ENCODE data around the gene ELP5.

The ELP5 gene

GRCh38 chr17:7222093-7222971, 29.7 kb upstream of the ELP5 start:
- Histone ChIP-seq H3K9ac (ENCODE audit: insufficient read length) (no peak overlapping the region), H3K36me3 (ENCODE audit: insufficient read depth, low read length) (peaks cover 63% of the 10 kb centered on the region), H3K4me3 (no peak overlapping the region), H3K27ac (peak overlapping the region; percentile 42; the same call in 1 of the 2 replicates), H3K9me3 (ENCODE audit: low read depth, low read length) (no peaks in the 10 kb centered on the region)
- TF ChIP-seq EZH2 (IDR thresholded peaks at IDR 0.05) (no peak), POLR2AphosphoS5 (IDR thresholded peaks at IDR 0.05; ENCODE audit: borderline replicate concordance, low read depth, low read length) (no peak), FOXP2 (optimal IDR thresholded peaks at IDR 0.05; ENCODE audit: control extremely low read depth, extremely low read length, insufficient read depth) (no peak)
- DNase-seq (ENCODE audit: low read depth, low spot score) = no peak

GRCh38 chr17:7222972-7223292, 29.1 kb upstream of the ELP5 start:
- Histone ChIP-seq H3K9ac (ENCODE audit: insufficient read length) (no peak overlapping the region), H3K36me3 (ENCODE audit: insufficient read depth, low read length) (peaks cover 69% of the 10 kb centered on the region), H3K9me3 (ENCODE audit: low read depth, low read length) (no peaks in the 10 kb centered on the region), H3K27ac (0 out of 2 replicates have a peak overlapping the region, but pooled peaks have one; percentile 19), H3K4me3 (no peak overlapping the region)
- no peak for DNase-seq (ENCODE audit: low read depth, low spot score)
- TF ChIP-seq FOXP2 (optimal IDR thresholded peaks at IDR 0.05; ENCODE audit: control extremely low read depth, extremely low read length, insufficient read depth) (no peak), EZH2 (IDR thresholded peaks at IDR 0.05) (no peak), POLR2AphosphoS5 (IDR thresholded peaks at IDR 0.05; ENCODE audit: borderline replicate concordance, low read depth, low read length) (no peak)

- H3K9me3 ChIP-seq (ENCODE audit: low read depth, low read length) = no peaks in the 10 kb centered on the region
- H3K9ac ChIP-seq (ENCODE audit: insufficient read length) = no peak overlapping the region
- no peak for TF ChIP-seq FOXP2 (optimal IDR thresholded peaks at IDR 0.05; ENCODE audit: control extremely low read depth, extremely low read length, insufficient read depth)
- DNase-seq (ENCODE audit: low read depth, low spot score) = no peak
- no peak overlapping the region for H3K27ac ChIP-seq
- peaks cover 73% of the 10 kb centered on the region for H3K36me3 ChIP-seq (ENCODE audit: insufficient read depth, low read length)
- no peak overlapping the region for H3K4me3 ChIP-seq
Measured at GRCh38 chr17:7223375-7223774, 28.6 kb upstream of the ELP5 start.

- H3K4me3 ChIP-seq = no peak overlapping the region
- no peak for DNase-seq (ENCODE audit: low read depth, low spot score)
- H3K27ac ChIP-seq = no peak overlapping the region
- H3K9ac ChIP-seq (ENCODE audit: insufficient read length) = no peak overlapping the region
- peaks cover 80% of the 10 kb centered on the region for H3K36me3 ChIP-seq (ENCODE audit: insufficient read depth, low read length)
- no peak for TF ChIP-seq EZH2 (IDR thresholded peaks at IDR 0.05)
- TF ChIP-seq POLR2AphosphoS5 (IDR thresholded peaks at IDR 0.05; ENCODE audit: borderline replicate concordance, low read depth, low read length) = no peak
- no peak for TF ChIP-seq FOXP2 (optimal IDR thresholded peaks at IDR 0.05; ENCODE audit: control extremely low read depth, extremely low read length, insufficient read depth)
- no peaks in the 10 kb centered on the region for H3K9me3 ChIP-seq (ENCODE audit: low read depth, low read length)
Measured at GRCh38 chr17:7224110-7224509, 27.9 kb upstream of the ELP5 start.

- no peaks in the 10 kb centered on the region for H3K9me3 ChIP-seq (ENCODE audit: low read depth, low read length)
- TF ChIP-seq EZH2 (IDR thresholded peaks at IDR 0.05) (no peak), FOXP2 (optimal IDR thresholded peaks at IDR 0.05; ENCODE audit: control extremely low read depth, extremely low read length, insufficient read depth) (no peak), POLR2AphosphoS5 (IDR thresholded peaks at IDR 0.05; ENCODE audit: borderline replicate concordance, low read depth, low read length) (no peak)
- H3K36me3 ChIP-seq (ENCODE audit: insufficient read depth, low read length) = peaks cover 86% of the 10 kb centered on the region
- no peak overlapping the region for H3K9ac ChIP-seq (ENCODE audit: insufficient read length)
- DNase-seq (ENCODE audit: low read depth, low spot score) = no peak
- H3K27ac ChIP-seq = no peak overlapping the region; the same call in 1 of the 2 replicates
- no peak overlapping the region for H3K4me3 ChIP-seq
Measured at GRCh38 chr17:7224661-7225111, 27.3 kb upstream of the ELP5 start.

- peaks cover 95% of the 10 kb centered on the region for H3K36me3 ChIP-seq (ENCODE audit: insufficient read depth, low read length)
Measured at GRCh38 chr17:7225711-7226331, 26.2 kb upstream of the ELP5 start.

GRCh38 chr17:7226721-7227710, 25.0 kb upstream of the ELP5 start:
- Histone ChIP-seq H3K9me3 (ENCODE audit: low read depth, low read length) (no peaks in the 10 kb centered on the region), H3K27ac (no peak overlapping the region), H3K9ac (ENCODE audit: insufficient read length) (no peak overlapping the region), H3K36me3 (ENCODE audit: insufficient read depth, low read length) (peaks cover 84% of the 10 kb centered on the region), H3K4me3 (no peak overlapping the region)
- DNase-seq (ENCODE audit: low read depth, low spot score) = no peak
- no peak for TF ChIP-seq POLR2AphosphoS5 (IDR thresholded peaks at IDR 0.05; ENCODE audit: borderline replicate concordance, low read depth, low read length)
- no peak for TF ChIP-seq EZH2 (IDR thresholded peaks at IDR 0.05)
- no peak for TF ChIP-seq FOXP2 (optimal IDR thresholded peaks at IDR 0.05; ENCODE audit: control extremely low read depth, extremely low read length, insufficient read depth)

More at GRCh38 chr17:7225711-7226331, 26.2 kb upstream of the ELP5 start:
- DNase-seq (ENCODE audit: low read depth, low spot score) = no peak
- no peaks in the 10 kb centered on the region for H3K9me3 ChIP-seq (ENCODE audit: low read depth, low read length)
- peak overlapping the region; percentile 60 for H3K27ac ChIP-seq
- no peak overlapping the region for H3K4me3 ChIP-seq
- TF ChIP-seq EZH2 (IDR thresholded peaks at IDR 0.05) = no peak
- TF ChIP-seq FOXP2 (optimal IDR thresholded peaks at IDR 0.05; ENCODE audit: control extremely low read depth, extremely low read length, insufficient read depth) = no peak
- no peak for TF ChIP-seq POLR2AphosphoS5 (IDR thresholded peaks at IDR 0.05; ENCODE audit: borderline replicate concordance, low read depth, low read length)
- H3K9ac ChIP-seq (ENCODE audit: insufficient read length) = no peak overlapping the region

GRCh38 chr17:7228920-7229319, 23.1 kb upstream of the ELP5 start:
- Histone ChIP-seq H3K27ac (no peak overlapping the region), H3K36me3 (ENCODE audit: insufficient read depth, low read length) (peaks cover 66% of the 10 kb centered on the region), H3K9ac (ENCODE audit: insufficient read length) (no peak overlapping the region), H3K9me3 (ENCODE audit: low read depth, low read length) (no peaks in the 10 kb centered on the region), H3K4me3 (no peak overlapping the region)
- TF ChIP-seq EZH2 (IDR thresholded peaks at IDR 0.05) (no peak), FOXP2 (optimal IDR thresholded peaks at IDR 0.05; ENCODE audit: control extremely low read depth, extremely low read length, insufficient read depth) (no peak), POLR2AphosphoS5 (IDR thresholded peaks at IDR 0.05; ENCODE audit: borderline replicate concordance, low read depth, low read length) (no peak)
- DNase-seq (ENCODE audit: low read depth, low spot score) = no peak

All from SK-N-MC (cell line).